ENCODE measurements around the gene MARK3.

MARK3 gene

DNA sequence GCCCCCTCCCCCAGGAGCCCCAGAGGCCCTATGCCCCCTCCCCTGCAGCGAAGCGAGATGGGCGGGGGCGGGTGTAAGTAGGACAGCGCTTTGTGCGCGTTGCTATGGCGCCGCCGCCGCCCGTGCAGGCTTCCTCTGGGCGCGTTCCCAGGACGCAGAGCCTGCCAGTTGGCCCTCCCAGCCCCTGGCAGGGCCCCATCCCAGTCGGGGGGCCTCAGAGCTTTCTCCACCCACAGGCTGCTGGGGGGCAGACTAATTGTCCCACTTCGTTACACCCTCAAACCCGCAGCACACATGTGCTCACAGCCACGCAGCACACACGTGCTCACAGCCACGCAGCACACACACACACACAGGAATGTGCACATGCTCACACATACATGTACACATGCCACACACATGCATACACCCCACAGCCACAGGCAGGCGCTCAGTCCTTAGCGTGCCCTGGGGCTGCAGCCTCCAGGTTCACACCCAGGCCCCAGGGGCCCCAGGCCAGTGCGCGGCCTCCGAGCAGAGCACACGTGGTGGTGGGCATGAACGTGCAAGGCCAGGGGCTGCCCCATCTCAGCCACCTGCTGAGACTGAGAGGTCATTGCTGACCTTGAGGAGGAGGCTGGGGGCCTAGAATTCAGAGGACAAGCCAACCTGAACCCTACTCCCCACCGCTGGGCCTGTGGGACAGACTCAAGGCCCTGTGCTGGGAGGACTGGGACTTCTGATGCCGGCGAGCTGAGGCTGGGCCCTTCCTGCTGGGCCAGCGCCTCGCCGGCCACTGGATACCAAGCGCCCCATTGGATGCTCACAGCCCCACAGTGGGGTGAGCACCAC lies 159.4 kb downstream of the MARK3 start:
- Histone ChIP-seq H3K4me1 (ENCODE audit: control insufficient read depth, insufficient read depth, low read length) (peaks cover 26% of the 10 kb centered on the region), H3K4me3 (ENCODE audit: low read depth, low read length) (no peak overlapping the region), H3K36me3 (ENCODE audit: control insufficient read depth, insufficient read depth, low read length) (no peaks in the 10 kb centered on the region), H3K9ac (ENCODE audit: low read depth, low read length) (no peak overlapping the region), H3K9me3 (ENCODE audit: control insufficient read depth, insufficient read depth, low read length) (no peaks in the 10 kb centered on the region), H3K27me3 (ENCODE audit: control insufficient read depth, insufficient read depth, low read length) (no peaks in the 10 kb centered on the region), H3K27ac (ENCODE audit: low read depth, low read length) (no peak overlapping the region)

DNA sequence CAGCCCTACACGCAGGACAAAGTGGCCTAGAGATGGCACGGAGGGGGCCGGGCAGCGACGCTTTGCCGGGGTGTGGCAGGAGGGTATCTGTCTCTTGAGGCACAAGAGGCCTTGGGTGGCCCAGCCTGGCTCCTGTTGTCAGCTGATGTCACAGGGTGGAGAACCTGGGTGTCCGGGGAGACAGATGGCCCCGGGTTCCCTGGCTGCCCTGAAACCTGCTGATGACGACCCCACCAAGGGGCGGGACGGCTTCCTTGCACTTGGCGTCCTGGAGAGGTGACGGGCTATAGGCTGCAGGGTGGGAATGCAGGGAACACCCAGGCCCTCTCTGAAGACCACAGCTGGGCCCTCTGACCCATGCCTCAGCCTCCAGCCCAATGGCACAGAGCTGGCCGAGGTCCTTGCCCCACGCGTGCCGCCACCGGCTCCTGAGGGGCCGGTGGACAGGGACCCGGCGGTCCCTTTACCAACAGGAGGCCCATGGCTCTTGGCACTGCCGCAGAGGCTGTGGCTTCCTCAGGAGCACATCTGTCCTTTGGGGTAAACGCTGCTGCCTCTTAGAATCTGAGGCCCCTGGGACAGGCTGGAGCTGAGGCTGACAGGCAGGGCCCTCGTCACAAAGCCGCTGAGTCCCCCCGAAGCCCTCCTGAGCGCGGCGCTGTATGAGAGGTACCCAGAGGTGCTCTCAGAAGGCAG lies 160.2 kb downstream of the MARK3 start:
- H3K9ac ChIP-seq (ENCODE audit: low read depth, low read length): no peak overlapping the region
- H3K9me3 ChIP-seq (ENCODE audit: control insufficient read depth, insufficient read depth, low read length): no peaks in the 10 kb centered on the region
- no peaks in the 10 kb centered on the region for H3K36me3 ChIP-seq (ENCODE audit: control insufficient read depth, insufficient read depth, low read length)
- H3K27me3 ChIP-seq (ENCODE audit: control insufficient read depth, insufficient read depth, low read length): no peaks in the 10 kb centered on the region
- no peak overlapping the region for H3K4me3 ChIP-seq (ENCODE audit: low read depth, low read length)
- no peak overlapping the region for H3K27ac ChIP-seq (ENCODE audit: low read depth, low read length)
- H3K4me1 ChIP-seq (ENCODE audit: control insufficient read depth, insufficient read depth, low read length): peaks cover 24% of the 10 kb centered on the region

DNA sequence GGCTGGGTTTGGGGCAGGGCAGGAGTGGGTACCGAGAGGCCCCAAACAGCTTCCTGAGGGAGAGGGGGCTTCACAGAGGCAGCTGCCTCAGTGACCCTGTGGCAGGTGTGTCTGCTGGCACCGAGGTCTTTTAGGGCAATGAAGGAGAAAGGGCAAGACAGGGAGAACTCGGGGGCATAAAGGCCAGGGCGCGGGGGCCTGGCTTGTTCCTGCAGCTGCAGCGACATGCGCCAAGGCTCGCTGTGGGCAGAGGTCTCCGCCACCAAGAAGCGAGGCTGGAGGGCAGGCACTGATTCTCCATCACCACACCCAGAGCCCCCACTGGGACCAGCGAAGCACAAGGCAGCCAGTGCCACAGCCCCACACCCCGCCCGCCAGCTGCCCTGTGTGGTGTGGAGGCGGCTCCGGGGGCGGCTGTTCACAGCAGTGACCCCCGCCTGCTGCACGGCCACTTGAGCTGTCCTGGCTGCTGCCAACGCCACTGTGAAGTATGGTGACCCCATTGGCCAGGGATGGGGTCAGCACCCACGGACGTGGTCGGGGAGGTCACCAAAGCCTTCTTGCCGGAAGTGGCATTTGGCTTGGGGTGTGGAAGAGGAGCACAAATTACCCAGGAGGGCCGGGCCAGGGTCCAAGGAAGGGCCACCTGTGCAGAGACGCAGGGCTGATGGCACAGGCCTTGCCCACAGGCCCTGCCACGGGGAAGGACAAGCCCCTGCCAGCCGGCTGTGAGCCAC lies 160.9 kb downstream of the MARK3 start:
- H3K9me3 ChIP-seq (ENCODE audit: control insufficient read depth, insufficient read depth, low read length): no peaks in the 10 kb centered on the region
- H3K27me3 ChIP-seq (ENCODE audit: control insufficient read depth, insufficient read depth, low read length): no peaks in the 10 kb centered on the region
- H3K4me1 ChIP-seq (ENCODE audit: control insufficient read depth, insufficient read depth, low read length): peaks cover 23% of the 10 kb centered on the region
- no peak overlapping the region for H3K4me3 ChIP-seq (ENCODE audit: low read depth, low read length)
- no peak overlapping the region for H3K9ac ChIP-seq (ENCODE audit: low read depth, low read length)
- no peaks in the 10 kb centered on the region for H3K36me3 ChIP-seq (ENCODE audit: control insufficient read depth, insufficient read depth, low read length)
- no peak overlapping the region for H3K27ac ChIP-seq (ENCODE audit: low read depth, low read length)

DNA sequence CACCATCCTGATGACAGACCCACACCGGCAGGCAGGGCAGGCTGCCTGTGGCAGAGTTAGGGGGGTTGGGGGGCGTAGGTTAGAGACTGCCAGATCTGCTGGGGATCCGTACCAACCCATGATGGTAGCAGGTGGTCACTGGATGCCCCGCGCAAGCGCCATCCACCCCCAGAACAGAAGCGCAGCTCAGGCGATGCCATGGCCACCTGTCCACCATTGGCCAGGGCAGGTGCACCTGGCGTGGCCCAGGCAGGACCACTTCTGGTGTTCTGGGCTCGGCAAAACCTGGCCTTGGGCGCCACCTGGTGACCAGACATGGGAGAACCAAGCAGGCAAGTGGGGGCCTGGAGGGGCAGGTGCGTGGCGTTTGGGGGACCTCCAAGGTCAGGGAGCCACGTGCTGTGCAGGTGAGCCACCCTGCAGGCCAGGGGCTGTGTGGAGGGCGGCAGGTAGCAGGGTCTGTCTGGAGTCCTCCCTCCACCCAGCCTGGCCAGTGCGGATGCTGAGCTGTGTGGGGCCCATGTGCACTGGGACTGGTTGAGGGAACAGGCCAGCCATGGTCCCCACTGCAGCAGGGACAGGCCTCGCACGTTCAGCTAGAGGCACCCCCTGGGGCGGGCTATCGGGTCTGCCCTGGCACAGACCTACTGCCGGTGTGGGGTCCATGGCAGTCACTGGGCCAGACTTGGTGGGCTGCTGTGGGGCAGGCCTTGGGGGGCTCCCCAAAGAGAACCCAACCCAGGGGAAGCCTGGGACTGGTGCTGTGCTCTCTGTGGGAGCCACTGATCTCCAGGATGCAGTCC lies 161.6 kb downstream of the MARK3 start:
- Histone ChIP-seq H3K27me3 (ENCODE audit: control insufficient read depth, insufficient read depth, low read length) (no peaks in the 10 kb centered on the region), H3K36me3 (ENCODE audit: control insufficient read depth, insufficient read depth, low read length) (no peaks in the 10 kb centered on the region), H3K27ac (ENCODE audit: low read depth, low read length) (no peak overlapping the region), H3K9me3 (ENCODE audit: control insufficient read depth, insufficient read depth, low read length) (no peaks in the 10 kb centered on the region), H3K4me1 (ENCODE audit: control insufficient read depth, insufficient read depth, low read length) (peaks cover 19% of the 10 kb centered on the region), H3K9ac (ENCODE audit: low read depth, low read length) (no peak overlapping the region), H3K4me3 (ENCODE audit: low read depth, low read length) (no peak overlapping the region)

DNA sequence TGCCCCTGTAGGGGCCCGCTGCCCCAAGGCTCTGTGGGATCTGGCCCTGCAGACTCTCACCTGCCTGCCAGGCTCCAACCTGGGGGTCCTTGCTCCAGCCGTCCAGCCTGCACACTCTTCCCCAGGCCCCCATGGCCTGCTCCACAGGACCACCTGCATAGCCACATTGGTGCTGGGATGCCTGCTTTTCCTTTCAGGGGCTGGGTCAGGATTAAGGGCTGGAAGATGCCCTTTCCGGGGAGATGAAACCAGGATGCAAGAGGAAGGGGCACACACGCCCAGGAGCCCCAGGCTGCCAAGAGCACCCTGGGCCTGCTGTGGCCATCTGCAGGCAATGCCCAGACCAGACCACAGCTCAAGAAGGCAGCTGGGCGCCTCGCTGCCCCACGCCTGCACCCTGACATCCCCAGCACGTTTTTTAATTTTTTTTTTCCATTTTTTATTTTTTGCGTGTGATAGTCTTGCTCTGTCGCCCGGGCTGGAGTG lies 162.3 kb downstream of the MARK3 start:
- Histone ChIP-seq H3K9me3 (ENCODE audit: control insufficient read depth, insufficient read depth, low read length) (no peaks in the 10 kb centered on the region), H3K27ac (ENCODE audit: low read depth, low read length) (no peak overlapping the region), H3K36me3 (ENCODE audit: control insufficient read depth, insufficient read depth, low read length) (no peaks in the 10 kb centered on the region), H3K4me3 (ENCODE audit: low read depth, low read length) (no peak overlapping the region), H3K9ac (ENCODE audit: low read depth, low read length) (no peak overlapping the region), H3K4me1 (ENCODE audit: control insufficient read depth, insufficient read depth, low read length) (peaks cover 12% of the 10 kb centered on the region), H3K27me3 (ENCODE audit: control insufficient read depth, insufficient read depth, low read length) (no peaks in the 10 kb centered on the region)

DNA sequence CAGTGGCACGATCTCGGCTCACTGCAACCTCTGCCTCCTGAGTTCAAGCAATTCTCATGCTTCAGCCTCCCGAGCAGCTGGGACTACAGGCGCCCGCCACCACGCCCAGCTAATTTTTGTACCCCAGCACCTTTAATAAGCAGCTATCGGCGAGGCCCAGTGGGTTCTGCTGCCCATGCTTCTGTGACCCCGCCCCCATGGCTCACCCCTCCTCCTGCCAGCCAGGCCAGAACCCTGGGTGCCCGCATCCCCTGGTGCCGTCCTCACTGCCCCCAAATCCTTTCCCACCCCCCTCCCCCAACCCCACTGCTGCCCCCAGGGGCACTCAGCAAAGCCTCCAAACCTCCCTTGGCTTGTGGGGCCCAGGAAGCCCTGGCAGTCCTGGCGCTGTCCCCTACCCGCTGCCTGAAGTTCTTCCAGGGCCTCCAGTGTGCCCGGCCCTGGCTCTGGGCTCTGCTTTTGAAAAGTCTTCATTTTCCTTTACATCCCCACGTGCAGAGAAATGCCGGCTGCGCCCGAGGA lies 162.8 kb downstream of the MARK3 start:
- Histone ChIP-seq H3K27me3 (ENCODE audit: control insufficient read depth, insufficient read depth, low read length) (no peaks in the 10 kb centered on the region), H3K27ac (ENCODE audit: low read depth, low read length) (no peak overlapping the region), H3K4me1 (ENCODE audit: control insufficient read depth, insufficient read depth, low read length) (peaks cover 10% of the 10 kb centered on the region), H3K9ac (ENCODE audit: low read depth, low read length) (no peak overlapping the region), H3K36me3 (ENCODE audit: control insufficient read depth, insufficient read depth, low read length) (no peaks in the 10 kb centered on the region), H3K4me3 (ENCODE audit: low read depth, low read length) (no peak overlapping the region), H3K9me3 (ENCODE audit: control insufficient read depth, insufficient read depth, low read length) (no peaks in the 10 kb centered on the region)

DNA sequence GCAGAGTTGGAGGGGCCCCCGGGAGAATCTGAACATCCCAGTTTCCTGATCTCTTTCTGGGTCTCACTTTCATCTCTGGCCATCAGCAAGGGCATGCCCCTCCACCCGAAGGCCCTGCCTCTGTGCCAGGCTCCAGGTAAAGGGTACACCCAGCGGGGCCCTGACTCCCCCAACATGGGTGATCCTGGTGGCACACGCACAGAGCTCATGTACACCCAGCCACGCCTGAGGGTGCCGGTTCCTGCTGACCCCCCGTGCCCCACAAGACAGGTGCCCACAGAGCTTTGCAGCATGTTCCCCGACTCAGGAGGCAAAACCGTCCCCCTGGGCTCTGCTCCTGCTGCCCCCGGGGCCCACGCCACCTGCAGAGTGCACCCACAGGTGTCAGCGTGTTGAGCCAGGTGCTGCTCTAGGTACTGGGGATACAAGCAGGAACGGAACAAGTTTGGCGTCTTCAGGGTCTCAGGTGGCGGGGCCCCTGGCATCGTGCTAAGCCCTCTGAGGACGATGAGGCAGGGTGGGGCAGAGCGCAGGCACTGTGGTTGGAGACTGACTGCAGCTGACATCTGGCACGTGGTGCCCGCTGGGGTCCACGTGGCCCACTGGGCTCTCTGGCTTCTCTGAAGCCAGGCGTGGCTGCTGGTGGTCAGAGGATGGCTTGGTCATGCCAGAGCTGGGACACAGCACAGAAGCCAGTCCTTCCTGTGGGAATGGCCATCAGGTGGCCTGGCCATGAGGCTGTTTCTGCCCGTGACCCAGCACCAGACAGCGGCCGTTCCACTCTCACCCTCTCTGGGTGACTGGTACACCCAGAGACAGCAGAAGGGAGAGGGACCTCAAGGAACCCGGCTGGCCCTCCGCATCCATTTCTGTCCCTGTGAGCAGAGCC lies 163.5 kb downstream of the MARK3 start:
- H3K4me1 ChIP-seq (ENCODE audit: control insufficient read depth, insufficient read depth, low read length): peaks cover 3% of the 10 kb centered on the region; the same call in 1 of the 2 replicates
- H3K9me3 ChIP-seq (ENCODE audit: control insufficient read depth, insufficient read depth, low read length): no peaks in the 10 kb centered on the region
- no peaks in the 10 kb centered on the region for H3K36me3 ChIP-seq (ENCODE audit: control insufficient read depth, insufficient read depth, low read length)
- H3K9ac ChIP-seq (ENCODE audit: low read depth, low read length): no peak overlapping the region
- H3K27me3 ChIP-seq (ENCODE audit: control insufficient read depth, insufficient read depth, low read length): no peaks in the 10 kb centered on the region
- no peak overlapping the region for H3K27ac ChIP-seq (ENCODE audit: low read depth, low read length)
- H3K4me3 ChIP-seq (ENCODE audit: low read depth, low read length): no peak overlapping the region

DNA sequence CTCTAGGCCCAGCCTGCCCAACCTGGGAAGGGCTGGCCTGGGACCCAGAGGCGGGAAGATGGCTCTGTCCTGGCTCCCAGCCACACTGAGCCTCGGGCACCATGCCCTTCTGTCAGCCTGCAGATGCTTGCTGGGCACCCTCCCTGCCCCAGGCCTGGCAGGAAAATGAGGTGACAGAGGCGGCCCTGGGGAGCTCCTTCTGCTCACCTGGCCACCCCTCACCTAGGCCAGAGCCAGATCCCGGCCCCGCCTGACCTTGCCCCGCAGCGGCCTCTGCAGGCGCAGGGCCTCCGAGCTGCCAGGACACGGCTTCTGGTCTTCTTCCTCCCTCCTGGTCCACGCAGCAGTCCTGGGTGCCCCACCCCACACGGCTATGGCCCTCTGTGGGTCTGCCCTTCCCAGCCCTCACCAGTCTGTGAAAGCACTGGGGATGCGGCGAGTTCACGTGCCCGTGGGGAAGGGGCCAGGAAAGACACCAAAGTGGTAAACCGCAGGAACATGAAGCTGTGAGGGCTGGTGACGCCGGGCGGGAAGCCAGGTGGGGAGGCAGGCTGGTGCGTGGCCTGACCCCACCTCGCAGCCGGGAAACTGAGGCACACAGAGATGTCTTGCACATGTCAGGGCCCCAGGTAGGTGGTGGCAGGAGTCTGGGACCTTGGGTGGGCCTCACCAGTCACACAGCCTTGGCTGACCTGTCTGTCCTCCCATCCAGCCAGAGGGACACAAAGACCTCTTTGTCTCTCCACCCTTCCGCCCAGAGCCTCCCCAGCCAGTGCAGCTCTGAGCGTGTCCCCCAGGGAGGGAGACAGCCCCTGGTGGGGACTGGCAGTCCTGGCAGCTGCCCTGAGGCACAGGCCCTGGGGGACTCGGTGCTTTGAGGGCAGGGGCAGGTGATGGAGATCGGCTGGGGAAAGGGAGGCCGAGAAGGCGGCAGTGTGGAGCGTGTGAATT lies 164.4 kb downstream of the MARK3 start:
- Histone ChIP-seq H3K9me3 (ENCODE audit: control insufficient read depth, insufficient read depth, low read length) (no peaks in the 10 kb centered on the region), H3K27ac (ENCODE audit: low read depth, low read length) (no peak overlapping the region), H3K4me3 (ENCODE audit: low read depth, low read length) (no peak overlapping the region), H3K4me1 (ENCODE audit: control insufficient read depth, insufficient read depth, low read length) (no peaks in the 10 kb centered on the region), H3K36me3 (ENCODE audit: control insufficient read depth, insufficient read depth, low read length) (no peaks in the 10 kb centered on the region), H3K27me3 (ENCODE audit: control insufficient read depth, insufficient read depth, low read length) (no peaks in the 10 kb centered on the region), H3K9ac (ENCODE audit: low read depth, low read length) (no peak overlapping the region)

Measured in HUES48 (cell line).